ENCODE measurements around the gene KCNAB2.

KCNAB2 gene

DNA sequence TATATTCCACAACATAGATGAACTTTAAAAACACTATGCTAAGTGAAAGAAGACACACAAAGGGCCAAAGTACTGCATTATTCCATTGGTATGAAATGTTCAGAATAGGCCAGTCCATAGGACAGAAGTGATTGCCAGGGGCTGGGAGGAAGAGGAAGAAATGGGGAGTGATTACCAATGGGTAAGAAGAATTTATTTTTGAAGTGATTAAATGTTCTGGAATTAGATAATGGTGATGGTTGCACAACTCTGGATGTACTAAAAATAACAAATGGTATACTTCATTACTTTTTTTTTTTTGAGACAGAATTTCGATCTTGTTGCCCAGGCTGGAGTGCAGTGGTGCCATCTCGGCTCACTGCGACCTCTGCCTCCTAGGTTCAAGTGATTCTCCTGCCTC is 72.7 kb downstream of the KCNAB2 start:
- DNase-seq: no peak
- no peak overlapping the region for H3K4me3 ChIP-seq (ENCODE audit: control insufficient read depth in 1 of 7, extremely low read depth in 1 of 7, insufficient read depth in 4 of 7, low read depth in 2 of 7, low read length in 6 of 7)
- no peak overlapping the region for H3K27ac ChIP-seq (ENCODE audit: insufficient read depth in 1 of 2, low read depth in 1 of 2, low read length in 2 of 2, poor library complexity in 1 of 2, severe bottlenecking in 2 of 2)
- WGBS (ENCODE audit: insufficient coverage): 100% methylated on average over 1 of the region's 3 CpGs
- CTCF ChIA-PET: no interaction called here
- H3K4me1 ChIP-seq (ENCODE audit: control extremely low read depth in 1 of 4, control insufficient read depth in 4 of 4, insufficient read depth in 4 of 4, low read length in 3 of 4): peaks cover 0 to 12% (median 4%) of the 10 kb centered on the region in 4 experiments
- no peaks in the 10 kb centered on the region for H3K36me3 ChIP-seq (ENCODE audit: control insufficient read depth in 4 of 4, insufficient read depth in 4 of 4, low read length in 3 of 4)
- peaks cover 0 to 5% (median 0%) of the 10 kb centered on the region in 5 experiments for H3K9me3 ChIP-seq (ENCODE audit: control extremely low read depth in 1 of 5, control insufficient read depth in 4 of 5, insufficient read depth in 2 of 5, low read depth in 1 of 5, low read length in 4 of 5)
- POLR2A ChIA-PET: no interaction called here
- H3K27me3 ChIP-seq (replicated peaks in 2 of 5; ENCODE audit: control insufficient read depth in 4 of 5, insufficient read depth in 5 of 5, low read length in 4 of 5): peaks cover 0 to 3% (median 0%) of the 10 kb centered on the region in 5 experiments

DNA sequence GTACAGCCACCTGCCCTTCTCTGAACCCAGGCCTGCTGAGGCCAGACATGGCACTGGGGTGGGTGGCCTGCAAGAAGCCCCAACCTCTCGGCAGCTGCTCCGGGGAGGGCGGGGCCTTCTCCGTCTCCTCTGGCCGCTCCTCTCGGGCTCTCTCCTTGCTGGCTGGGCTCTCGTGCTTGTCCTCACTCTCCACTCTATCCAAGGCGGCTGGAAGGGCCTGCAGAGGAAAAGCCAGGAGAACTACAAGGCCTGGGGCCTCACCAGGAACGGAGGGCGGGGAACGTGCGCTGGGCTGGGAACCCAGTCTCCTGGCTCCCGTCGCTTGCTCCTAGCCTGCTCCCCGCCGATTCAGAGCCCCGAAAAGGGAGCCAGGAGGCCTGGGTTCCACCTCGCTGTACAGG is 75.3 kb downstream of the KCNAB2 start:
- no peak overlapping the region for H3K27ac ChIP-seq (ENCODE audit: insufficient read depth in 1 of 2, low read depth in 1 of 2, low read length in 2 of 2, poor library complexity in 1 of 2, severe bottlenecking in 2 of 2)
- no peak for DNase-seq
- no peaks in the 10 kb centered on the region for H3K27me3 ChIP-seq (replicated peaks in 2 of 5; ENCODE audit: control insufficient read depth in 4 of 5, insufficient read depth in 5 of 5, low read length in 4 of 5)
- H3K9me3 ChIP-seq (ENCODE audit: control extremely low read depth in 1 of 5, control insufficient read depth in 4 of 5, insufficient read depth in 2 of 5, low read depth in 1 of 5, low read length in 4 of 5): peaks cover 0 to 3% (median 0%) of the 10 kb centered on the region in 5 experiments
- H3K4me1 ChIP-seq (ENCODE audit: control extremely low read depth in 1 of 4, control insufficient read depth in 4 of 4, insufficient read depth in 4 of 4, low read length in 3 of 4): peaks cover 0 to 19% (median 9%) of the 10 kb centered on the region in 4 experiments
- CTCF ChIA-PET: no interaction called here
- H3K36me3 ChIP-seq (ENCODE audit: control insufficient read depth in 4 of 4, insufficient read depth in 4 of 4, low read length in 3 of 4): no peaks in the 10 kb centered on the region
- WGBS (ENCODE audit: insufficient coverage): 99% methylated on average over 10 of the region's 18 CpGs
- H3K4me3 ChIP-seq (ENCODE audit: control insufficient read depth in 1 of 7, extremely low read depth in 1 of 7, insufficient read depth in 4 of 7, low read depth in 2 of 7, low read length in 6 of 7): no peak overlapping the region
- POLR2A ChIA-PET: no interaction called here

- Histone ChIP-seq H3K4me3 (ENCODE audit: control insufficient read depth in 1 of 7, extremely low read depth in 1 of 7, insufficient read depth in 4 of 7, low read depth in 2 of 7, low read length in 6 of 7) (no peak overlapping the region), H3K27ac (ENCODE audit: insufficient read depth in 1 of 2, low read depth in 1 of 2, low read length in 2 of 2, poor library complexity in 1 of 2, severe bottlenecking in 2 of 2) (no peak overlapping the region), H3K27me3 (replicated peaks in 2 of 5; ENCODE audit: control insufficient read depth in 4 of 5, insufficient read depth in 5 of 5, low read length in 4 of 5) (no peaks in the 10 kb centered on the region), H3K9me3 (ENCODE audit: control extremely low read depth in 1 of 5, control insufficient read depth in 4 of 5, insufficient read depth in 2 of 5, low read depth in 1 of 5, low read length in 4 of 5) (peaks cover 0 to 3% (median 0%) of the 10 kb centered on the region in 5 experiments), H3K36me3 (ENCODE audit: control insufficient read depth in 4 of 4, insufficient read depth in 4 of 4, low read length in 3 of 4) (no peaks in the 10 kb centered on the region), H3K4me1 (ENCODE audit: control extremely low read depth in 1 of 4, control insufficient read depth in 4 of 4, insufficient read depth in 4 of 4, low read length in 3 of 4) (peaks cover 0 to 19% (median 9%) of the 10 kb centered on the region in 4 experiments)
- CTCF ChIA-PET: interaction anchor here (1.0 to 1.4 kb wide), 3 partner anchors 9 to 64 kb away, joined by 3 read pairs; no protein-coding TSS in a partner anchor
- DNase-seq: no peak
- WGBS (ENCODE audit: insufficient coverage): 93% methylated on average over 14 of the region's 17 CpGs
- POLR2A ChIA-PET: no interaction called here
Measured at GRCh38 chr1:6121651-6122370, 76.1 kb downstream of the KCNAB2 start.

- Histone ChIP-seq H3K4me3 (ENCODE audit: control insufficient read depth in 1 of 7, extremely low read depth in 1 of 7, insufficient read depth in 4 of 7, low read depth in 2 of 7, low read length in 6 of 7) (no peak overlapping the region), H3K4me1 (ENCODE audit: control extremely low read depth in 1 of 4, control insufficient read depth in 4 of 4, insufficient read depth in 4 of 4, low read length in 3 of 4) (peaks cover 0 to 25% (median 14%) of the 10 kb centered on the region in 4 experiments), H3K27ac (ENCODE audit: insufficient read depth in 1 of 2, low read depth in 1 of 2, low read length in 2 of 2, poor library complexity in 1 of 2, severe bottlenecking in 2 of 2) (no peak overlapping the region), H3K9me3 (ENCODE audit: control extremely low read depth in 1 of 5, control insufficient read depth in 4 of 5, insufficient read depth in 2 of 5, low read depth in 1 of 5, low read length in 4 of 5) (no peaks in the 10 kb centered on the region), H3K27me3 (replicated peaks in 2 of 5; ENCODE audit: control insufficient read depth in 4 of 5, insufficient read depth in 5 of 5, low read length in 4 of 5) (no peaks in the 10 kb centered on the region), H3K36me3 (ENCODE audit: control insufficient read depth in 4 of 4, insufficient read depth in 4 of 4, low read length in 3 of 4) (no peaks in the 10 kb centered on the region)
- CTCF ChIA-PET: interaction anchor here (0.7 kb wide), 1 partner anchor 136 kb away, joined by 3 read pairs; no protein-coding TSS in a partner anchor
- 4% methylated on average over 4 of the region's 7 CpGs for WGBS (ENCODE audit: insufficient coverage)
- peak; percentile 44 to 86 (median 82) for DNase-seq
- POLR2A ChIA-PET: no interaction called here
Measured at GRCh38 chr1:6123083-6123482, 77.4 kb downstream of the KCNAB2 start.

GRCh38 chr1:6123816-6124215 is 78.1 kb downstream of the KCNAB2 start:
- H3K27ac ChIP-seq (ENCODE audit: insufficient read depth in 1 of 2, low read depth in 1 of 2, low read length in 2 of 2, poor library complexity in 1 of 2, severe bottlenecking in 2 of 2): no peak overlapping the region
- H3K9me3 ChIP-seq (ENCODE audit: control extremely low read depth in 1 of 5, control insufficient read depth in 4 of 5, insufficient read depth in 2 of 5, low read depth in 1 of 5, low read length in 4 of 5): no peaks in the 10 kb centered on the region
- no peak for DNase-seq
- H3K27me3 ChIP-seq (replicated peaks in 2 of 5; ENCODE audit: control insufficient read depth in 4 of 5, insufficient read depth in 5 of 5, low read length in 4 of 5): no peaks in the 10 kb centered on the region
- no peak overlapping the region for H3K4me3 ChIP-seq (ENCODE audit: control insufficient read depth in 1 of 7, extremely low read depth in 1 of 7, insufficient read depth in 4 of 7, low read depth in 2 of 7, low read length in 6 of 7)
- H3K36me3 ChIP-seq (ENCODE audit: control insufficient read depth in 4 of 4, insufficient read depth in 4 of 4, low read length in 3 of 4): no peaks in the 10 kb centered on the region
- POLR2A ChIA-PET: no interaction called here
- CTCF ChIA-PET: interaction anchor here (1.8 kb wide), 1 partner anchor 17 kb away, joined by 4 read pairs; no protein-coding TSS in a partner anchor
- peaks cover 0 to 25% (median 14%) of the 10 kb centered on the region in 4 experiments for H3K4me1 ChIP-seq (ENCODE audit: control extremely low read depth in 1 of 4, control insufficient read depth in 4 of 4, insufficient read depth in 4 of 4, low read length in 3 of 4)
- 91% methylated on average over 5 of the region's 10 CpGs for WGBS (ENCODE audit: insufficient coverage)

GRCh38 chr1:6124341-6124740 is 78.7 kb downstream of the KCNAB2 start:
- DNase-seq: no peak
- Histone ChIP-seq H3K9me3 (ENCODE audit: control extremely low read depth in 1 of 5, control insufficient read depth in 4 of 5, insufficient read depth in 2 of 5, low read depth in 1 of 5, low read length in 4 of 5) (no peaks in the 10 kb centered on the region), H3K36me3 (ENCODE audit: control insufficient read depth in 4 of 4, insufficient read depth in 4 of 4, low read length in 3 of 4) (no peaks in the 10 kb centered on the region), H3K27ac (ENCODE audit: insufficient read depth in 1 of 2, low read depth in 1 of 2, low read length in 2 of 2, poor library complexity in 1 of 2, severe bottlenecking in 2 of 2) (no peak overlapping the region), H3K4me3 (ENCODE audit: control insufficient read depth in 1 of 7, extremely low read depth in 1 of 7, insufficient read depth in 4 of 7, low read depth in 2 of 7, low read length in 6 of 7) (no peak overlapping the region), H3K4me1 (ENCODE audit: control extremely low read depth in 1 of 4, control insufficient read depth in 4 of 4, insufficient read depth in 4 of 4, low read length in 3 of 4) (peaks cover 0 to 25% (median 14%) of the 10 kb centered on the region in 4 experiments), H3K27me3 (replicated peaks in 2 of 5; ENCODE audit: control insufficient read depth in 4 of 5, insufficient read depth in 5 of 5, low read length in 4 of 5) (no peaks in the 10 kb centered on the region)
- 100% methylated on average over 4 of the region's 12 CpGs for WGBS (ENCODE audit: insufficient coverage)
- POLR2A ChIA-PET: no interaction called here
- CTCF ChIA-PET: interaction anchor here (1.8 kb wide), 1 partner anchor 17 kb away, joined by 4 read pairs; no protein-coding TSS in a partner anchor

DNA sequence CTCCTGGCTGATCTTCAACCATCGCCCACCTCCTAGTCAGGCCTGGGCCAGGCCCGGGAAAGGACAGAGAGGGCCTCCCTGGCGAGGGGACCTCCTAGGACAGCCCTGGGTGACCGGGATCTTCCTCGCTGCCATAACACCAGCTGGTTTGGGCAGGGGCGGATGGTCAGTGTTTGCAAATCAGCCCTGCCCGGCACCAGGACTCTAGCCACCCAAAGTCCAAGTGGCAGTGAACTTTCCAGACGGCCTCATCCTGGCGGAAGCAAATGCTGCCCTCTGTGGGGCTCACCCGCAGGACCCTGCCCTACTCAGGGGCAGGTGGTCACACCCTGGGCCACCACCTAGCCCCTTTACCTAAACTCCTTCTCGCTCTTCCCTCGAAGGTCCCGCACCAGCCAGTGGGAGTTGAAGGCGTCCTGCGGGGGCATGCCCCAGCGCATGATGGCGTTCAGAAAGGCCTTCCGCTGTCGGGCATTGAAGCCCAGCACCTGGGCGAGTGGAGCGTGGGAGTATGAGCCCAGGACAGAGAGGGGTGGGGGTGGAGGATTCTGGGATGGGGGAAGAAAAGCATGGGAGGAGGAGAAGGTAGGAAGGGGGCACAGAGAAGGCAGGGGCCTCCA is 79.2 kb downstream of the KCNAB2 start:
- Histone ChIP-seq H3K27me3 (replicated peaks in 2 of 5; ENCODE audit: control insufficient read depth in 4 of 5, insufficient read depth in 5 of 5, low read length in 4 of 5) (no peaks in the 10 kb centered on the region), H3K4me1 (ENCODE audit: control extremely low read depth in 1 of 4, control insufficient read depth in 4 of 4, insufficient read depth in 4 of 4, low read length in 3 of 4) (peaks cover 0 to 25% (median 14%) of the 10 kb centered on the region in 4 experiments), H3K27ac (ENCODE audit: insufficient read depth in 1 of 2, low read depth in 1 of 2, low read length in 2 of 2, poor library complexity in 1 of 2, severe bottlenecking in 2 of 2) (no peak overlapping the region), H3K4me3 (ENCODE audit: control insufficient read depth in 1 of 7, extremely low read depth in 1 of 7, insufficient read depth in 4 of 7, low read depth in 2 of 7, low read length in 6 of 7) (no peak overlapping the region), H3K9me3 (ENCODE audit: control extremely low read depth in 1 of 5, control insufficient read depth in 4 of 5, insufficient read depth in 2 of 5, low read depth in 1 of 5, low read length in 4 of 5) (no peaks in the 10 kb centered on the region), H3K36me3 (ENCODE audit: control insufficient read depth in 4 of 4, insufficient read depth in 4 of 4, low read length in 3 of 4) (no peaks in the 10 kb centered on the region)
- POLR2A ChIA-PET: no interaction called here
- DNase-seq: no peak
- WGBS (ENCODE audit: insufficient coverage): 95% methylated on average over 21 of the region's 21 CpGs
- CTCF ChIA-PET: interaction anchor here (1.6 to 1.8 kb wide), 2 partner anchors 12 to 16 kb away, joined by 3 to 4 read pairs; no protein-coding TSS in a partner anchor

Measured in common myeloid progenitor, CD34-positive (primary cell).